NCI-H1694 treated with DMSO at 0.1 percent for 48 hours (cell line): Measurements from ENCODE around the gene BAIAP2L2.
A peak's percentile ranks its signal among the peaks of the same experiment; 100 is the strongest.
"Not testable (repeated sequence)": the region's sequence is repeated elsewhere in the genome, so short reads cannot be mapped to it uniquely, and the experiment has no call there.

Experiments
- DNase-seq: peaks from one replicate; lab custom pipeline; 2025; lab: John Stamatoyannopoulos, UW

The BAIAP2L2 gene

GRCh38 chr22:38080850-38081635 lies 29.4 kb downstream of the BAIAP2L2 start:
- no peak for DNase-seq

DNA sequence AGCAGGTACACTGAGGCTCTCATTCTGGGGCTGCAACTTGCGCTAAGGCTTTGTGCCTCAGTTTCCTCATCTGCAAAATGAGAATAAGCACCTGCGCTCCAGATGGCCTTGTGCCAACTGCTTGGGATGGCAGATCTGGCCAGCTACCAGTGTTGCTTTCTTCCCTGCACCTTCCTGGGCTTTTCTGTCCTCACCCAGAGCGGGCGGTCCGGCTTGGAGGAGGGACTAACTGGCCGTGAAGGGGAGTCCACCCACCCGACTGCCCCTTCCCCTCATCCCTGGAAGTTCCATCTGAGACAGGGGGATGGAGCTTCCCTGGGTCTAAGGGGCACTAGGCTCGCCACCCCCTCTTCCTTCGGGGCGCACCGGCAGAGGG lies 30.0 kb downstream of the BAIAP2L2 start:
- no peak for DNase-seq

GRCh38 chr22:38079804-38080203 lies 30.7 kb downstream of the BAIAP2L2 start:
- DNase-seq: no peak

- not testable (repeated sequence) for DNase-seq
Measured at GRCh38 chr22:38079208-38079607, 31.3 kb downstream of the BAIAP2L2 start.

DNA sequence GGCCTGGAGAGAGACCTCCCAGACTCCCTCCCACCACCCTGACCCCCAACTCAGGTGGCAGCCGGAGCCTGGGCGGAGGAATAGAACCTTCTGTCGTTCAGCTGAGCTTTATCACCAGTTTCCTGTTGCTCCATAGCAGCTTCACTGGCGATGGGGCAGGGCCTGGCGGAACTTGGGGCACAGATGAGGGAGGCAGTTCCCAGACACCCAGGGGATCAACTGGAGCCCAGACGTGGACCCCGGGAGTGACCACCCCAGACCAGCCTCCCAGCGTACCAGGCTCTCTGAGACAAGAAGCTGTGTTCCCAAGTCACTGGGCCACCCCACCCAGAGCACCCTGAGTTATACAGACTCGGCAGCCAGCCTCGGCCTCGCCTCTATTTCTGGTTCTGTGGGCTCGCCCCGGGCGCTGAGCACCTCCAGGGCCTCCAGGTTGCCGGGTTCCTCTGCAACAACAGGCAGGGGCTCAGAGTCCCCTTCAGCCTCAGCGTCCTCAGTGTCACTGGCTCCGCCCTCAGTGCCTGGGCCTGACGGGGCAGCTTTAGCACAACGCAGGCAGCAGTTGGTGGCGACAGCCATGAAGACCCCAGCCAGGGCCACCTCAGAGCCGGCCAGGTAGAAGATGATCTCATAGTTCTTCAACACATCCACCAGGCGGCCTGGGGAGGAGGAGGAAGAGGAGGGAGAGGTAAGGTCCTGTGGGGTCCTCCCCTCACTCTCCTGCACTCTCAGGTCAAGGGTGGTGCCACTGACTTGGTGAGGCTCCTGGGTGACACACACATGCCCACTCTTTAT lies 32.2 kb downstream of the BAIAP2L2 start:
- no peak for DNase-seq

GRCh38 chr22:38077595-38077994 lies 32.9 kb downstream of the BAIAP2L2 start:
- DNase-seq: no peak

- no peak for DNase-seq
Measured at GRCh38 chr22:38077096-38077495, 33.4 kb downstream of the BAIAP2L2 start.

DNA sequence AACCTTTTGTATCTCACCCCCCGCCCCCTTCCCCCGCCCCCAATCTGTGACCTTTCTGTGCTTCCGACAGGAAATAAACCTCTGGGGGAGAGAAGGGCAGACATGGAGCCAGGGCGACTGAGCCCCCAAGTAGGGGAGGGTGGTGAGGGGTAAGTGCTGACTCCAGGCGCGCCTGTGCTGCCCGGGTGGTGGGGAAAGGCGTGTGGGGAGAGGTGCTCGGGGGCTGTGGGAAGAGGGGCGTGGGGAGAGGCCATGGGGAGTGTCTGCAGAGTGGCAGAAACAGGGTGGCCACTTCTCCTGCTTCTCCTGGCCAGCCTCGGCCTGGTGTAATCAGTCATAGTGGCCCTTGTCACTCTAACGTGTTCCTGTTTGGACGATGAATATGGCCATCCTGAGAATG lies 34.5 kb downstream of the BAIAP2L2 start:
- DNase-seq: no peak

DNA sequence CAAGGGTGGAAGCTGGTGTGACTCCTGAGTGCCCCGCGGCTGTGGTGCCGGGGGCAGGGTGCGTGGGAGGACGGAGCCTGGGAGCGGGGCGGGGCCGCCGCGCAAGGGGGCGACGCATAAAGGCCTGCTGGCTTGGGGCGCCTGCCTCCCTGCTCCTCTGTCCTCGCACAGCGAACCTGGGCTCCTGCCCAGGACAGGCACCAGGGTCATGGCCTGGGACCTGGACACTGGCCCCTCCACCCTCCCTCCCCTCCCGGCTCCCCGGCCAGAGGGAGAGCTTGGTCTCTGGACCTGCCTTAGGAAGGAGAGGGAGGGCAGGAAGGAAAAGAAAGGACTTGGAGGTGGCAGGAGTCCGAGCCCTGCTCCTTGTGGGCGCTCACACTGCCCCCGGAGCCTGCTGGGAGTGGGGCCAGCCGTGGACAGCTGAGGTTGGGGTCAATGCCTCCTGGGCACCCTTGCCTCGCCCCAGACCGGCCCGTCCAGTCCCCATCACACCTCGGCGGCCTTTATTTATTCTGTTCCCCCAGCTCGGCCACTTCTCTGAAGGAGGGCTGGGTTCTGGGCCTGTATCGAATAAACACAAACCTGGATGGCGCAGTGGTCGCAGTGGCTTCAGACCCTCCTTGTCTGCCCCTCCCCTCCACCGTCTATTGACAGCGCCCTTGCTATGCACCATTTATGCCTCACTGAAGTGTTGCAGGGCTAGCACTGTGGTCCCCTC lies 35.2 kb downstream of the BAIAP2L2 start:
- no peak for DNase-seq

GRCh38 chr22:38074181-38075104 lies 36.0 kb downstream of the BAIAP2L2 start:
- DNase-seq: no peak

GRCh38 chr22:38073150-38074130 lies 37.0 kb downstream of the BAIAP2L2 start:
- no peak for DNase-seq

GRCh38 chr22:38072322-38073149 lies 37.9 kb downstream of the BAIAP2L2 start:
- no peak for DNase-seq

- DNase-seq: no peak
Measured at GRCh38 chr22:38071421-38072321, 38.8 kb downstream of the BAIAP2L2 start.

DNA sequence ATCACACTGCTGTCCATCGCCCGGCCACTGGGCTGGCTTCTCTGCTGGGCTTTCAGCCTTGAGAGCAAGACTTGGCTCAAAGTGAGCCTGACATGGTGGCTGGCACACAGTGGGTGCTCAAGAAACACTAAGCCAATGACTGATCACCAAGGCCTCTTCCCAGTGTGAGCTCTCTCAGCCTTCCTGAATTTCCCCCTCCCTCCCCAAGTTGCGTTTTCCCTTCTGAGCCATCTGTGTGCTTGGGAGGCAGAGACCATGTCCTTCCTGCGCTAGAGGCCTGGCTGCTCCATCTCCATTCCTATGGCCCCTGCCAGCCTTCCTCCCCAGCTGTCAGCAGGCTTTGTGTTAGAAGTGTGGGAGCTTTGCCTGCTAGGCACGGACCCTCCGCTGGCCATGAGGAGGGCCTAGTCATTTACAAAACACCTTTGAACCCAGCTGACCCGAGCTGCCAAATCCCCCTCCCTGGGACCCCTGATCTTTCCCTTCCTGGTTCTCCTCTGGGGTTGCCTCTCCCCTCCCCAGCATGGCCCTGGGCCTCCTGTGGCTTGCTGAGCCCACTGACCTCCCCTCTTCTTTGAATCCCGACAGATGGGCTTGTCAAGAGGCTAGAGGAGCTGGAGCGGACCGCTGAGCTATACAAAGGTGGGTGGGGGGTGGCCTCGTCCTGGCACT lies 40.1 kb downstream of the BAIAP2L2 start:
- no peak for DNase-seq

DNA sequence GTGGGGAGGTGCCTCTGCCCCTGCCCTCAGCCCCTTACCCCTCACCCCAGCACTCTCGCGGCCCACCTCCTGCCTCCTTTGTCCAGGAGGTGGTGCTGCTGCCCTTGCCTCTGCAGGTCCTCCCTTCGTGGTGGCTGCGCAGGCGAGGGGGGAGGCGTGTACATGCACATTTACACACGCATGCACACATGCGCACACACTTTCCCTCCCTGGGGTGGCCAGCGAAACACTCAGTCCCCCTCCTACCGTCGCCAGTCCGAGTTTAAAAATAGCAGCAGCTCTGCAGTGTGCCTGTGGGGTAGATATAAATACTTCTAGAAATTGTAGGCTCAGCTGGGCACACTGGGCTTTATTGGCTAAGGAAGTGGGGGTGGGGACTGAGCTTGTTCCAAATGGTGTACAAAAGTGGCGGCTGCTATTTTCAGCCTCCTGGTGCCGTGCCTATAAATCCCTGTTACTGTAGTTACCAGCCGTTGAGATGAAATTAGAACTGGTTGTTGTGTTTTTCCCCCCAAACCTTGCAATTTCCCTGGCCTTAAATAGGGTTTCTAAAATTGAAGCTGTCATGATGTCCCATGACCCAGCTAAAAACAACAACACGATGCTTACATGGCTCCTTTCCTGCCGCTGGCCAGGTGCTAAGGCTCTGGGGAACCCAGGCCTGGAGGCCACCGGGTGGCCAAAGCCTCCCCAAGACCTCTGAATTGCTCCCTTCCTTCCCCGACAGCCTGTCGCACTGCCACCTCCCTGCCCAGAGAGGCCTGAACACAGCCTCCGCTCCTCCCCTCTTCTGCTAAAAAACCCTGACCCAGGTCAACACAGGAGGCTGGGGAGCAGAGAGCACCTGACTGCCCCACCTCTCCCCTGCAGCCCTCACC lies 40.9 kb downstream of the BAIAP2L2 start:
- peak; percentile 28 for DNase-seq

GRCh38 chr22:38068641-38069371 lies 41.7 kb downstream of the BAIAP2L2 start:
- DNase-seq: no peak
